GM12864 (cell line): ENCODE data around the gene MEAF6.
"Not testable (repeated sequence)": the region's sequence is repeated elsewhere in the genome, so short reads cannot be mapped to it uniquely, and the experiment has no call there.

Experiments used
- DNase-seq: peaks from one replicate; pipeline ENCODE4 v3.0.0-alpha.2; 2011; ENCODE audit warnings: low read depth
- H3K4me3 ChIP-seq: 2 replicates; pipeline ENCODE4 v1.5.1; 2011; ENCODE audit warnings: mild to moderate bottlenecking, low read depth, low read length, control low read depth
- CTCF ChIP-seq: IDR thresholded peaks from 2 replicates; pipeline ENCODE4 v1.5.1; 2011; ENCODE audit warnings: low read depth, mild to moderate bottlenecking, moderate library complexity, low read length, control low read depth, inconsistent platforms; ENCODE audit errors: missing control alignments

The MEAF6 gene

GRCh38 chr1:37545019-37545418 is 30.5 kb upstream of the MEAF6 start:
- H3K4me3 ChIP-seq: no peak overlapping the region
- DNase-seq: no peak
- TF ChIP-seq CTCF: no peak

GRCh38 chr1:37544530-37544929 is 30.0 kb upstream of the MEAF6 start:
- no peak for DNase-seq
- TF ChIP-seq CTCF: no peak
- no peak overlapping the region for H3K4me3 ChIP-seq

DNA sequence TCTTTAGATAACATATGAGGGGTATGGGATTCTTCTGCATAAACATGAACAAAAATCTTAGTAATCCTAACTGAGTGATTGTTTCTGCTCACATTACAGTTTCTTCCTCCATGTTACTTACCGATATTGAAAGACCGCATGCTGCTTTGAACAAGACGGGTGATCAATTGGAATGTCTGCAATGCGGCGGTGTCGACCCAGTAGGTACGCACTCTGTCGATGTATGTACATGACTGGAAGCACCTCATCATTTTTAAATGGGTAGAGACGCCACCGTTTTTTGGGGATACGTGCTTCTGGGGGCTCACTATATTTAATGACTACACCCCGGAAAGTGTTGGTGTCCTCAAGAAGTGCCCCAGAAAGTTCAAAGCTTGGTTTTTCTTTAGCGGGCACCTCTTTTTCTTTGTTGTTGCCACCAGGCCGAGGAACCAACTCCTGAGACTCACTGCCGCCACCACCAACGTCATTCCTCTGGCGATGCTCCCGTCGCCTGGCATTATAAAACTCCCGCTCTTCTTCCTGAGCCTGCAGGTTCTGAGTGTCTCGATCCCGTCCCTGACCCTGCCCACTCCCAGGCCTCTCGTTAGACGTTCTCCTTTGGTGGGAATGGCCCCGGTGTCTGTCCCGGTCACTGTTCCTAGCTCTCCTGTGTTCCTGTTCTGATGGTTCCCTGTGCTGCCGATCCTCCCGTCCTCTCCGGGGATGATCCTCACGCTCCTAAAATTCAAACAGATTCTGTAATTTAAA is 25.6 kb upstream of the MEAF6 start:
- TF ChIP-seq CTCF: no peak
- no peak overlapping the region for H3K4me3 ChIP-seq
- no peak for DNase-seq

- H3K4me3 ChIP-seq, DNase-seq: not testable (repeated sequence)
Observed at GRCh38 chr1:37539154-37539553, 24.6 kb upstream of the MEAF6 start.

- no peak overlapping the region for H3K4me3 ChIP-seq
- DNase-seq: no peak
- TF ChIP-seq CTCF: no peak
Observed at GRCh38 chr1:37537378-37537777, 22.8 kb upstream of the MEAF6 start.

DNA sequence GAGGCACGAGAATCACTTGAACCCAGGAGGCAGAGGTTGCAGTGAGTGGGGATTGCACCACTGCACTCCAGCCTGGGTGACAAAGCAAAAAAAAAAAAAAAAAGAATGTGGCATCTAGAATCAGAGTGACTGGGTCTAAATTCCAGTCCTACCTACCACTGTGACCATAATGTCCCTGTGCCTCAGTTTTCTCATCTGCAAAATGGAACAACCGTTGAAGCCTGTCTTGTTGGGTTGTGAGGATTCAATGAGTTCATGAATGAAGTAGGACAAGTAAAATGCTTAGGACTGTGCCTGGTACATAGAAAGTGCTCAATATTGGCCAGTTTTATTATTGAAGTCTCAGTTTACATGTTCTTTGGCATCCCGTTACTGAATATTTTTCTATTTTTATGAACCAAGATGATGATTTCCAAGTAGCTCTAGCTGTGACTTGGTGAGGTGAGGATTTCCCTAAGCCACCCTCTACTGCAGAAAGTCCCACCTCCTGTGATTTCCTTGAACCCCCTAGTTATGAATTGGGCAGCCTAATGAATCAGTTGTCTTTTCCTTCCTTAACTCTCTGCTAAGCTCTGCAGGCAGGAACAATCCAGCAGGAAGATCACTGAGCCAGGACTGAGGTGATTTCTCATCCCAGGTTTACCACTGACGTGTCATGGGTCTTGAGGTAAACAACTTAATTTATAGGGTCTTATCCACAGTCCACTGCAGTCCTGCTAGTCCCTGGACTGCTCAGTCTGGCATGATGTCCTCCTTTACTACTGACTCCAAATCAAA is 18.9 kb upstream of the MEAF6 start:
- TF ChIP-seq CTCF: no peak
- no peak for DNase-seq
- no peak overlapping the region for H3K4me3 ChIP-seq

- DNase-seq, H3K4me3 ChIP-seq: not testable (repeated sequence)
Observed at GRCh38 chr1:37532418-37533156, 18.0 kb upstream of the MEAF6 start.

GRCh38 chr1:37529888-37530287 is 15.3 kb upstream of the MEAF6 start:
- not testable (repeated sequence) for DNase-seq, H3K4me3 ChIP-seq
